ENCODE results near the gene IL17B. TPM values are rescaled to one million over a fixed set of nuclear protein-coding genes. Genes with fewer than 3 reads are reported as not detected.

The IL17B gene
- total and polyA plus RNA-seq, 2 donors (not counting 3 experiments of a cell fraction or from before 2014, with no cell fraction given): not detected

DNA sequence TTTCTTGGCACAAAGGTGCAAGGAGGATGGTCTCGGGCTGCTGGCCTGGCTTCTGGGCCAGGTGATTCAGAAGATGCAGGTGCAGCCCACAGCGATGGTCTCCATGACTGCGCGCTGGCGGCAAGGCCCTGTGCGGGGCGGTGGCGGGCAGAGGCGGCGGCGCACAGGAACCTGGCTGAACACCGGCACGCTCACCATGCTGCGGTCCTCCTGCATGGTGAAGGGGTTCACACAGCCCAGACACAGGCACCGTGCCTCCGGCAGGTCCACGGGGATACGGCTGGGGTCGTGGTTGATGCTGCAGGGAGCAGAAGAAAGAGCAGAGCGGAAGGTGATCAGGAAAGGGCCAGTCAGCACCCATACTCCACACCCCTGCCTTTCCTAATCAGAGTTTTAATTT, 4.8 kb downstream of the IL17B start:
- Histone ChIP-seq H3K27ac (ENCODE audit: insufficient read depth, low read depth, low read length) (no peak overlapping the region), H2AFZ (ENCODE audit: low read depth, low read length) (no peak overlapping the region), H3K9me1 (replicated peaks; ENCODE audit: control insufficient read depth, extremely low read depth, insufficient read depth, low read length) (no peaks in the 10 kb centered on the region), H3K9ac (replicated peaks; ENCODE audit: extremely low read depth, insufficient read depth, low read length) (no peak overlapping the region), H3K27me3 (ENCODE audit: control insufficient read depth in 2 of 2, insufficient read depth in 2 of 2, low read length in 2 of 2) (no peaks in the 10 kb centered on the region), H3K4me1 (ENCODE audit: control insufficient read depth, extremely low read depth, insufficient read depth, low read length) (no peaks in the 10 kb centered on the region), H3K4me2 (ENCODE audit: insufficient read depth, low read length) (no peak overlapping the region), H3K36me3 (ENCODE audit: control insufficient read depth in 2 of 2, extremely low read depth in 1 of 2, insufficient read depth in 2 of 2, low read length in 2 of 2) (no peaks in the 10 kb centered on the region), H3K9me3 (replicated peaks; ENCODE audit: control insufficient read depth, insufficient read depth, low read length) (no peaks in the 10 kb centered on the region), H3K79me2 (ENCODE audit: control insufficient read depth, insufficient read depth, low read length) (no peaks in the 10 kb centered on the region), H4K20me1 (replicated peaks; ENCODE audit: control insufficient read depth, extremely low read depth, insufficient read depth, low read length) (no peaks in the 10 kb centered on the region), H3K4me3 (replicated peaks in 1 of 3; ENCODE audit: insufficient read depth in 1 of 3, low read depth in 1 of 3, low read length in 3 of 3) (no peak overlapping the region)
- FAIRE-seq (no peak), DNase-seq (ENCODE audit: low read depth, low spot score) (no peak)
- intact Hi-C loops (cut with micrococcal nuclease): no loop called here
- ChIA-PET POLR2A (no interaction called here), CTCF (interaction anchor here (0.6 to 3.7 kb wide), 2 partner anchors 57 to 109 kb away, joined by 4 to 49 read pairs; no protein-coding TSS in a partner anchor)
- dilution Hi-C loops (cut with MboI; ENCODE audit: extremely low pct_ligation_motif_present, low sequenced_read_pairs): no loop called here
- TF ChIP-seq, protein P1, sequence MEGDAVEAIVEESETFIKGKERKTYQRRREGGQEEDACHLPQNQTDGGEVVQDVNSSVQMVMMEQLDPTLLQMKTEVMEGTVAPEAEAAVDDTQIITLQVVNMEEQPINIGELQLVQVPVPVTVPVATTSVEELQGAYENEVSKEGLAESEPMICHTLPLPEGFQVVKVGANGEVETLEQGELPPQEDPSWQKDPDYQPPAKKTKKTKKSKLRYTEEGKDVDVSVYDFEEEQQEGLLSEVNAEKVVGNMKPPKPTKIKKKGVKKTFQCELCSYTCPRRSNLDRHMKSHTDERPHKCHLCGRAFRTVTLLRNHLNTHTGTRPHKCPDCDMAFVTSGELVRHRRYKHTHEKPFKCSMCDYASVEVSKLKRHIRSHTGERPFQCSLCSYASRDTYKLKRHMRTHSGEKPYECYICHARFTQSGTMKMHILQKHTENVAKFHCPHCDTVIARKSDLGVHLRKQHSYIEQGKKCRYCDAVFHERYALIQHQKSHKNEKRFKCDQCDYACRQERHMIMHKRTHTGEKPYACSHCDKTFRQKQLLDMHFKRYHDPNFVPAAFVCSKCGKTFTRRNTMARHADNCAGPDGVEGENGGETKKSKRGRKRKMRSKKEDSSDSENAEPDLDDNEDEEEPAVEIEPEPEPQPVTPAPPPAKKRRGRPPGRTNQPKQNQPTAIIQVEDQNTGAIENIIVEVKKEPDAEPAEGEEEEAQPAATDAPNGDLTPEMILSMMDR (IDR thresholded peaks at IDR 0.05; ENCODE audit: extremely low read depth in 1 of 2, insufficient read depth in 1 of 2, low read depth in 1 of 2, low read length in 2 of 2): no peak
- TF ChIP-seq JUN (IDR thresholded peaks at IDR 0.05; ENCODE audit: borderline replicate concordance, insufficient read depth, insufficient read length, low read depth) (no peak), GATA2 (IDR thresholded peaks at IDR 0.05; ENCODE audit: insufficient read depth, insufficient read length, low read depth, low read length) (no peak), POLR2A (IDR thresholded peaks at IDR 0.05; ENCODE audit: low read depth, low read length) (no peak), EZH2 (IDR thresholded peaks at IDR 0.05; ENCODE audit: borderline replicate concordance, low read depth, low read length, severe bottlenecking) (no peak), POLR2AphosphoS5 (IDR thresholded peaks at IDR 0.05; ENCODE audit: insufficient read depth, low read depth, low read length) (no peak), FOS (IDR thresholded peaks at IDR 0.05; ENCODE audit: borderline replicate concordance, insufficient read depth, low read length) (no peak)
- TF ChIP-seq, protein P2, sequence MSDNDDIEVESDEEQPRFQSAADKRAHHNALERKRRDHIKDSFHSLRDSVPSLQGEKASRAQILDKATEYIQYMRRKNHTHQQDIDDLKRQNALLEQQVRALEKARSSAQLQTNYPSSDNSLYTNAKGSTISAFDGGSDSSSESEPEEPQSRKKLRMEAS (IDR thresholded peaks at IDR 0.05; ENCODE audit: insufficient read depth, insufficient read length): no peak
- BruUV-seq (replicated peaks): no TSS peak

All from endothelial cell of umbilical vein (primary cell).